Measurements from ENCODE around the gene OR10T2. TPM values are rescaled to one million over a fixed set of nuclear protein-coding genes. Genes with fewer than 3 reads are reported as not detected.
"Not testable (repeated sequence)": the region's sequence is repeated elsewhere in the genome, so short reads cannot be mapped to it uniquely, and the experiment has no call there.

Gene OR10T2
- not detected for polyA plus RNA-seq (2013, experiment 1 of 2)
- not detected for polyA plus RNA-seq (2013, experiment 2 of 2)

DNA sequence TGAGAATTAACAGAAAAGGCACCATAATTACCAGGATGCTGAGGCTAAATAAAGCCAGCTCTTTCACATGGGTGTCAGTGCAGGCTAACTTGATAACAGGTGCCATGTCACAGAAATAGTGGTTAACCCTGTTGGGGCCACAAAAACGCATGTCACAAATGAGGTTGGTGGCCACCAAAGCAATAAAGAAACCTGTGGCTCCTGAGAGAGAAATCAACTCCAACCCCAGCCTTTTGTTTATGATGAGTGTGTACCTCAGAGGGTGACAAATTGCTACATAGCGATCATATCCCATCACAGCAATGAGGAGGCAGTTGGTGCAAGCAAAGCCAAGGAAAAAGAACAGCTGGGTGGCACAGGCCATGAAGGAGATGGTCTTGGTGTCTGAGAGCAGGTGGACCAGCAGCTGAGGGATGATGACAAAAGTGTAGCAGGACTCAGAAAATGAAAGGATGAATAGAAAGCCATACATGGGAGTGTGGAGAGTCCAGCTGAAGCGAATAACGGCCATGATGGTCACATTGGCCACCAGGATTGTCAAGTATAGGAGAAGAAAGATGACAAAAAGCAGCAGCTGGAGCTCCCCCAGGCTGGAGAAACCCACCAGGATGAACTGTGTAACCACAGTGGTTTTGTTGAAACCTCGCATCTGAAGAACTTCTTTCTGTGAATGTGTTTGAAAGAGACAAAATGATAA, at the start of gene OR10T2:
Gene OR10T2 (minus strand): TSS at position 649 of the 697 bp plus-strand sequence. CDS start 0 bp downstream, at position 649.
- H3K4me1 ChIP-seq (ENCODE audit: control insufficient read depth in 2 of 2, insufficient read depth in 1 of 2, low read depth in 1 of 2, low read length in 2 of 2) = no peaks in the 10 kb centered on the region
- H3K27ac ChIP-seq (replicated peaks; ENCODE audit: low read length) = no peak within 1 kb of the TSS
- H2BK12ac ChIP-seq (ENCODE audit: low read length) = no peak within 1 kb of the TSS
- no peak within 1 kb of the TSS for H3K4me2 ChIP-seq (ENCODE audit: insufficient read depth, low read length, poor library complexity, severe bottlenecking)
- WGBS, 2 donors (ENCODE audit: extremely low coverage in 2 of 2, insufficient read length in 2 of 2, insufficient replicate concordance in 1 of 2) = no CpG with 5 or more reads among the region's 5 CpGs
- no peak within 1 kb of the TSS for H3K9ac ChIP-seq (ENCODE audit: low read depth, low read length, poor library complexity)
- no peak within 1 kb of the TSS for H3K4ac ChIP-seq (ENCODE audit: low read length)
- H2BK15ac ChIP-seq (ENCODE audit: low read length) = no peak within 1 kb of the TSS
- no peak for DNase-seq (ENCODE audit: low spot score)
- H2BK5ac ChIP-seq (ENCODE audit: low read length) = no peak within 1 kb of the TSS
- no peaks in the 10 kb centered on the region for H3K36me3 ChIP-seq (replicated peaks in 1 of 2; ENCODE audit: control insufficient read depth in 2 of 2, insufficient read depth in 2 of 2, low read length in 2 of 2)
- H3K9me3 ChIP-seq (replicated peaks in 1 of 2; ENCODE audit: control insufficient read depth in 2 of 2, insufficient read depth in 1 of 2, low read depth in 1 of 2, low read length in 2 of 2) = no peaks in the 10 kb centered on the region
- H4K8ac ChIP-seq (ENCODE audit: low read depth, low read length) = no peak within 1 kb of the TSS
- no peaks in the 10 kb centered on the region for H3K79me1 ChIP-seq (ENCODE audit: low read depth, low read length)
- no peak within 1 kb of the TSS for H3K14ac ChIP-seq (ENCODE audit: low read length)
- H3K4me3 ChIP-seq (ENCODE audit: low read length in 2 of 2) = no peak within 1 kb of the TSS
- H3K23ac ChIP-seq (ENCODE audit: low read depth, low read length, poor library complexity) = no peak within 1 kb of the TSS
- no peak within 1 kb of the TSS for H3K18ac ChIP-seq (ENCODE audit: low read length)
- no peak within 1 kb of the TSS for H2AFZ ChIP-seq (ENCODE audit: low read length)
- no peaks in the 10 kb centered on the region for H3K27me3 ChIP-seq (ENCODE audit: control insufficient read depth in 3 of 3, insufficient read depth in 3 of 3, low read depth in 1 of 3, low read length in 3 of 3)
- H2BK120ac ChIP-seq (ENCODE audit: low read depth, low read length) = no peak within 1 kb of the TSS
- H4K91ac ChIP-seq (ENCODE audit: low read depth, low read length, poor library complexity) = no peak within 1 kb of the TSS
- H2AK5ac ChIP-seq (ENCODE audit: low read depth, low read length) = no peak within 1 kb of the TSS

GRCh38 chr1:158445376-158445775, 46.1 kb upstream of the OR10T2 start:
- WGBS, 2 donors (ENCODE audit: extremely low coverage in 2 of 2, insufficient read length in 2 of 2, insufficient replicate concordance in 1 of 2) = no CpG with 5 or more reads among the region's 4 CpGs
- Histone ChIP-seq H2AFZ (ENCODE audit: low read length) (no peak overlapping the region), H2BK120ac (ENCODE audit: low read depth, low read length) (no peak overlapping the region), H4K91ac (ENCODE audit: low read depth, low read length, poor library complexity) (no peak overlapping the region), H2AK5ac (ENCODE audit: low read depth, low read length) (no peak overlapping the region), H3K18ac (ENCODE audit: low read length) (no peak overlapping the region), H3K27me3 (ENCODE audit: control insufficient read depth in 3 of 3, insufficient read depth in 3 of 3, low read depth in 1 of 3, low read length in 3 of 3) (no peaks in the 10 kb centered on the region), H2BK12ac (ENCODE audit: low read length) (no peak overlapping the region), H3K14ac (ENCODE audit: low read length) (no peak overlapping the region), H3K4me1 (ENCODE audit: control insufficient read depth in 2 of 2, insufficient read depth in 1 of 2, low read depth in 1 of 2, low read length in 2 of 2) (no peaks in the 10 kb centered on the region), H3K4ac (ENCODE audit: low read length) (no peak overlapping the region), H3K27ac (replicated peaks; ENCODE audit: low read length) (no peak overlapping the region), H3K9me3 (replicated peaks in 1 of 2; ENCODE audit: control insufficient read depth in 2 of 2, insufficient read depth in 1 of 2, low read depth in 1 of 2, low read length in 2 of 2) (no peaks in the 10 kb centered on the region), H3K9ac (ENCODE audit: low read depth, low read length, poor library complexity) (no peak overlapping the region), H3K79me1 (ENCODE audit: low read depth, low read length) (no peaks in the 10 kb centered on the region), H3K4me2 (ENCODE audit: insufficient read depth, low read length, poor library complexity, severe bottlenecking) (no peak overlapping the region), H3K36me3 (replicated peaks in 1 of 2; ENCODE audit: control insufficient read depth in 2 of 2, insufficient read depth in 2 of 2, low read length in 2 of 2) (no peaks in the 10 kb centered on the region), H2BK15ac (ENCODE audit: low read length) (no peak overlapping the region), H4K8ac (ENCODE audit: low read depth, low read length) (no peak overlapping the region), H2BK5ac (ENCODE audit: low read length) (no peak overlapping the region), H3K4me3 (ENCODE audit: low read length in 2 of 2) (no peak overlapping the region), H3K23ac (ENCODE audit: low read depth, low read length, poor library complexity) (no peak overlapping the region)
- no peak for DNase-seq (ENCODE audit: low spot score)

DNA sequence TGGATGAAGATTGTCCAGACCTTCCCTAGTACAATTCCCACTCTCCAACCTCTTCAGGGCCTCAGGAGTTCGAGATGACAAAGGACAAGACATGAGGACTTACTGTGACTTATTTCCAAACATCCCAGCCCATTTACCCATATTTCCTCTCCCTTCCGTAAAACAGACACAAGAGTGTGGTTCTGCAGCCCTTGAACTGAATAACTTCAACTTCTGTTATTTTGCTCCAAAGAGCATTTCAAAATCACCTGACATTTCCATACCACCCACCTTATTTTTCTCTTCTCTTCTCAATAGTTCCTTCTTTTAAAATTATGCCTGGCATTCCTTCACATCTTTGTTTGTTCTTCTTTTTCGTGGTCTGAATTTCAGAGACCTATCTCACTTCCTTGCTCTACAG, 35.5 kb upstream of the OR10T2 start:
- no peak overlapping the region for H3K9ac ChIP-seq (ENCODE audit: low read depth, low read length, poor library complexity)
- no peaks in the 10 kb centered on the region for H3K79me1 ChIP-seq (ENCODE audit: low read depth, low read length)
- no peak overlapping the region for H2BK15ac ChIP-seq (ENCODE audit: low read length)
- H3K4me2 ChIP-seq (ENCODE audit: insufficient read depth, low read length, poor library complexity, severe bottlenecking) = no peak overlapping the region
- no peak overlapping the region for H2BK120ac ChIP-seq (ENCODE audit: low read depth, low read length)
- H3K14ac ChIP-seq (ENCODE audit: low read length) = no peak overlapping the region
- H2BK5ac ChIP-seq (ENCODE audit: low read length) = no peak overlapping the region
- no peak overlapping the region for H2BK12ac ChIP-seq (ENCODE audit: low read length)
- no peak overlapping the region for H3K27ac ChIP-seq (replicated peaks; ENCODE audit: low read length)
- no peak overlapping the region for H3K4me3 ChIP-seq (ENCODE audit: low read length in 2 of 2)
- no peaks in the 10 kb centered on the region for H3K9me3 ChIP-seq (replicated peaks in 1 of 2; ENCODE audit: control insufficient read depth in 2 of 2, insufficient read depth in 1 of 2, low read depth in 1 of 2, low read length in 2 of 2)
- H3K36me3 ChIP-seq (replicated peaks in 1 of 2; ENCODE audit: control insufficient read depth in 2 of 2, insufficient read depth in 2 of 2, low read length in 2 of 2) = no peaks in the 10 kb centered on the region
- WGBS, 2 donors (ENCODE audit: extremely low coverage in 2 of 2, insufficient read length in 2 of 2, insufficient replicate concordance in 1 of 2) = no CpG with 5 or more reads among the region's 3 CpGs
- H4K8ac ChIP-seq (ENCODE audit: low read depth, low read length) = no peak overlapping the region
- no peak overlapping the region for H4K91ac ChIP-seq (ENCODE audit: low read depth, low read length, poor library complexity)
- no peaks in the 10 kb centered on the region for H3K27me3 ChIP-seq (ENCODE audit: control insufficient read depth in 3 of 3, insufficient read depth in 3 of 3, low read depth in 1 of 3, low read length in 3 of 3)
- H3K4ac ChIP-seq (ENCODE audit: low read length) = no peak overlapping the region
- H2AK5ac ChIP-seq (ENCODE audit: low read depth, low read length) = no peak overlapping the region
- no peak overlapping the region for H3K18ac ChIP-seq (ENCODE audit: low read length)
- H2AFZ ChIP-seq (ENCODE audit: low read length) = no peak overlapping the region
- H3K4me1 ChIP-seq (ENCODE audit: control insufficient read depth in 2 of 2, insufficient read depth in 1 of 2, low read depth in 1 of 2, low read length in 2 of 2) = no peaks in the 10 kb centered on the region
- no peak overlapping the region for H3K23ac ChIP-seq (ENCODE audit: low read depth, low read length, poor library complexity)
- no peak for DNase-seq (ENCODE audit: low spot score)

DNA sequence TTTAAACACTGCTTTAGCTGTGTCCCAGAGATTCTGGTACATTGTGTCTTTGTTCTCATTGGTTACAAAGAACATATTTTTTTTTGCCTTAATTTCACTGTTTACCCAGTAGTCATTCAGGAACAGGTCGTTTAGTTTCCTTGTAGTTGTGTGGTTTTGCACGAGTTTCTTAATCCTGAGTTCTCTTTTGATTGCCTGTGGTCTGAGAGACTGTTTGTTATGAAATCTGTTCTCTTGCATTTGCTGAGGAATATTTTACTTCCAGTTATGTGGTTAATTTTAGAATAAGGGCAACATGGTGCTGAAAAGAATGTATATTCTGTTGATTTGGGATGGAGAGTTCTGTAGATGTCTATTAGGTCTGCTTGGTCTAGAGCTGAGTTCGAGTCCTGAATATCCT, 30.9 kb upstream of the OR10T2 start:
- H3K14ac ChIP-seq (ENCODE audit: low read length); H2AFZ ChIP-seq (ENCODE audit: low read length); H2BK15ac ChIP-seq (ENCODE audit: low read length); H3K18ac ChIP-seq (ENCODE audit: low read length); H4K8ac ChIP-seq (ENCODE audit: low read depth, low read length); H4K91ac ChIP-seq (ENCODE audit: low read depth, low read length, poor library complexity); H3K4ac ChIP-seq (ENCODE audit: low read length); H3K4me2 ChIP-seq (ENCODE audit: insufficient read depth, low read length, poor library complexity, severe bottlenecking); H2AK5ac ChIP-seq (ENCODE audit: low read depth, low read length); H2BK5ac ChIP-seq (ENCODE audit: low read length); H3K79me1 ChIP-seq (ENCODE audit: low read depth, low read length); H3K27ac ChIP-seq (replicated peaks; ENCODE audit: low read length); DNase-seq (ENCODE audit: low spot score); H3K36me3 ChIP-seq (replicated peaks in 1 of 2; ENCODE audit: control insufficient read depth in 2 of 2, insufficient read depth in 2 of 2, low read length in 2 of 2); H3K4me3 ChIP-seq (ENCODE audit: low read length in 2 of 2); H3K9ac ChIP-seq (ENCODE audit: low read depth, low read length, poor library complexity); H2BK120ac ChIP-seq (ENCODE audit: low read depth, low read length); H3K4me1 ChIP-seq (ENCODE audit: control insufficient read depth in 2 of 2, insufficient read depth in 1 of 2, low read depth in 1 of 2, low read length in 2 of 2); H3K9me3 ChIP-seq (replicated peaks in 1 of 2; ENCODE audit: control insufficient read depth in 2 of 2, insufficient read depth in 1 of 2, low read depth in 1 of 2, low read length in 2 of 2); H3K23ac ChIP-seq (ENCODE audit: low read depth, low read length, poor library complexity); H2BK12ac ChIP-seq (ENCODE audit: low read length); H3K27me3 ChIP-seq (ENCODE audit: control insufficient read depth in 3 of 3, insufficient read depth in 3 of 3, low read depth in 1 of 3, low read length in 3 of 3): not testable (repeated sequence)
- WGBS, 2 donors (ENCODE audit: extremely low coverage in 2 of 2, insufficient read length in 2 of 2, insufficient replicate concordance in 1 of 2) = no CpG with 5 or more reads among the region's 3 CpGs

Measured in neuronal stem cell (in vitro differentiated cells).